ENCODE data around the gene DNAJA1.

Gene DNAJA1

DNA sequence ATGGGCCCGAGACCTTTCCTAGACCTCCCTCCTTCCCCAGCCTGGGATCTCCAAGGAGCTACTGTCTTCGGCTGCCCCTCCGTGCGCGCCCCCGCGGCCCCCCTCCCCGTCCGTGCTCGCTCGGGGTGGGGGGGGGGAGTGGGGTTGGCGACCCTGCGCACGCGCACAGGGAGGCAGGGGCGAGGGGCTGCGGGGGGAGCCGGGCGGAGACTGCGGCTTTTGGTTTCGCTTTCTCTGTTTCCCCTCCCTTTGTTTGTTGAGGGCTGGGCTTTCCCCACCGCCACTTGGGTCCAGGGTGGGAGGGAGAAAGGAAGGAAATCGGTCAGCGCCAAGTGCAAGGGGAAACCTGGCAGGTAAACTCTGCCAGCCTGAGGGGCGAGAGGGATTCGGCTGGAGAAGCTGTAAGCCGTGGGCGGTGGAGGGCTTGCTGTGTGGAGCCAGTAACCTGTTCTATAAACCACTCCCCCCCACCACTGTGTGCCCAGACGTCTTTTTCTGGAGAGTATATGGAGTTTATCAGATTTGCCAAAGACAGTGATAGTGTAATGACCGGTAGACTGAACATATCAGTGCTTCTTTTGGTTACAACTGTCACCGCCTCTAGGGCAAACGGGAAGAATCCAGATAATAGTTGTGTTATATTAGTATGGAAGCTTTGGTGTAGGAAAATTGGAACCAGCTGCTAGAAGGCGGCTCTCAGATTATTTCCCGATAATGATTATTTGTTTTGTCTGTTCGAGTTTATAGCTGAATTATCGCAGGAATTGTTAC, 684 bp downstream of the DNAJA1 start:
- peak; percentile 61 to 65 for DNase-seq (ENCODE audit: extremely low read depth in 1 of 2, low read depth in 1 of 2)

DNA sequence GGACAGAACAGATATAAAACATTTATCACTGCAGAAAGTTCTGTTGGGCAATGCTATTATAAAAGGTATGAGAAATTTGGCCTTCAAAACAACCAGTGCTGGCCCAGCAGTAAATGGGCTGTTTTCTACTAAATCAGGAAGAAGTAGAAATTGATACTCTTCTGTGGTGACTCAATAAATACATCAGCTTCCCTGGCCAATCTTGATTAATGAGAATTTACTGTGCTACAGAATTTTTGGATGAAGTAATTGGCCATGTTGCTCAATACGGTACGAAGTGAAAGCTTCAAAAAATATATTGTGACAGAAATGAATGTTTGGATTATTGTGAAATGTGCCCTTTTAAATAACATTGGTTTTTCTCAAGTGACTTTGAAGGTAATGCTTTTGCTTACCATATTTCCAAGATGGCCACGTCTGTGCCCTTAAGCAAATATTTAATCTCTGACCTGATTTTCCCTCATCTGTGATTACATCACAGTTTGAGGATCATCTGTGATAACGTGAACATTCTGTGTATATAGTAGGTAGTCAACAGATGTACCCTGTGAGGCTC, 4.2 kb downstream of the DNAJA1 start:
- no peak for DNase-seq (ENCODE audit: extremely low read depth in 1 of 2, low read depth in 1 of 2)

DNA sequence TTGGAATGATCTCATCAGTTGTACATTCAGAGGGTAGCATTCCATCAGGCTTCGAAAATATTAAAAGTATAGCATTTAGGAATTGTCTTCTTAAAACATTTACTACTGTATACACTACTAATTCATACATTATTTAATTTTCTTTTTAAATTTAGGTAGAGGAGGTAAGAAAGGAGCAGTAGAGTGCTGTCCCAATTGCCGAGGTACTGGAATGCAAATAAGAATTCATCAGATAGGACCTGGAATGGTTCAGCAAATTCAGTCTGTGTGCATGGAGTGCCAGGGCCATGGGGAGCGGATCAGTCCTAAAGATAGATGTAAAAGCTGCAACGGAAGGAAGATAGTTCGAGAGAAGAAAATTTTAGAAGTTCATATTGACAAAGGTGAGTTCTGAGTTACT, 5.2 kb downstream of the DNAJA1 start:
- no peak for DNase-seq (ENCODE audit: extremely low read depth in 1 of 2, low read depth in 1 of 2)

DNA sequence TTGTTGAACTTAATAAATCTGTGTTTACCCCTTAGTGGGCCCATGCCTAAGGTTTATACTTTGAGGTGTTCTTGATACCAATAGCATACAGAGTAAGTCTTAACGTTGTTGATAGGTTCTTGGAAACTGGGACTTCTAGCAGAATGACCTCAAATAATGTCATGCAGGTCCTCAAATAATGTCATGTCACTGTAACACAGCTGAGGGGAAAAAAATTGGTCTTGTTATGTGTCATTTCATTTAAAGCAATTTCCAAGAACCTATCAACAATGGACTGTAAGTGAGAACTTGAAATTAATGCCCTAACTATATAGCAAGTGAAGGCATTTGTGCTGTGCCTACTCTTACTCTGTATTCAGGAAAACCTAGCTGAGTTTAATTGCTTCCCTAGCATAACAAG, 7.2 kb downstream of the DNAJA1 start:
- no peak for DNase-seq (ENCODE audit: extremely low read depth in 1 of 2, low read depth in 1 of 2)

DNA sequence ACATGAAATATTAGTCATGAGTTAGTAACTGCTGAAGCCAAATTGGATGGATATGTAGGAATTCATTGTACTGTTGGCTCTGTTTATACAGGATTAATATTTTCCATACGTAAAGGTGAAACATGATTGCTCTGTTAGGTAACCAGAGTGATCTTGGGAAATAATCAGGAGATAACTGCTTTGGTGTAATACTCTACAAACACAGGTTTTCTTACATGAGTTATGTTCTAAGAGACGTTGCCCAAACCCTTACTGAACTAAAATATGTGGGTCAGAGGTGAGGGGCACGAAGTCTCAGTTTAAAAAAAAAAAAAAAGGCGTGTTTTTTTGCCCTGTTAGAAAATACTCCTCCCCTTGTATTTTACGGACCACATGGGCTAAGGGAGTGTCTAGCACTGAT, 7.8 kb downstream of the DNAJA1 start:
- no peak for DNase-seq (ENCODE audit: extremely low read depth in 1 of 2, low read depth in 1 of 2)

DNA sequence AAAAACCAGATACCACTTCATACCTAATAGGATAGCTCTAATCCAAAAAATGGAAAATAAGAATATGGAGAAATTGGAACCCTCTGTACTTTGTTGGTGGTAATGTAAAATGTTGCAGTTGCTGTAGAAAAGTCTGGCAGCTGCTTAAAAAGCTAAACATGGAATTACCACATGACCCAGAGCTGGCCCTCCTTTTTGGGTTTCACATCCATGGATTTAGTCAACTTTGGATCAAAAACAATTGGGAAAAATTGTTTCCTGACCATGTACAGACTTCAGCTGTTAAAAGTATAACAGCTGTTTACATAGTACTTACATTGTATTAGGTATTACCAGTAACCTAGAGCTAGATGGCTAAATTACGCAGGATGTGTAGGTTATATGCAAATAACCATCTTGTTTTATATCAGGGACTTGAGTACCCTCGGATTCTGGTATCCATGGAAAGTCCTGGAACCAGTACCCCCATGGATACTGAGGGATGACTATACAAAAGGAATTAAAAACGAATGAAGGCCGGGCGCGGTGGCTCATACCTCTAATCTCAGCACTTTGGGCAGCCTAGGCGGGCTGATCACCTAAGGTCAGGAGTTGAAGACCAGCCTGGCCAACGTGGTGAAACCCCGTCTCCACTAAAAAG, 15.8 kb downstream of the DNAJA1 start:
- no peak for DNase-seq (ENCODE audit: extremely low read depth in 1 of 2, low read depth in 1 of 2)

DNA sequence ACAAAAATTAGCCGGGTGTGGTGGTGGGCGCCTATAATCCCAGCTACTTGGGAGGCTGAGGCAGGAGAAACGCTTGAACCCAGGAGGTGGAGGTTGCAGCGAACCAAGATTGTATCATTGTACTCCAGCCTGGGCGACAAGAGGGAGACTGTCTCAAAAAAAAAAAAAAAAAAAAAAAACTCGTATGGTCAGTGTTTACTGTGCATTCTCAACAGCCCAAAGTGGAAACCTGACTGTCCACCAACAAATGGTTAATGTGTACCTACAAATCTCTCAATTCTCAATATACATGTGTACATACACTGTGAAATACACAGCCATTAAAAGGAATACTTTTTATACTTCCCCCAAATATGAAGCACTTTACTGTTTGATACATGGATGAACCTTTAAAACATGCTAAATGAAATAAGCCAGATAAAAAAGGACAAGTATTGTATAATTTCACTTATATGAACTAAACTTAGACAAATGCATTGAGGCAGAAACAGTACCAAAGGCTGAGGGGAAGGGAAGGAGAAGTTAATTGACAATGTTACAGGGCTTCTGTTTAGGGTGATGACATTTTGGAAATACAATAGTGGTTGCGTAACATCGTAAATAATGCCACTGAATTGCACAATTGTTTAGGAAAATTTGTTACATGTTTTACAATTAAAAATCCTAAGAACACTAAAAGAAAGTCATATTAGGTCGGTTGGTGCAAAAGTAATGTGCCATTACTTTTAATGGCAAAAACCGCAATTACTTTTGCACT, 16.5 kb downstream of the DNAJA1 start:
- no peak for DNase-seq (ENCODE audit: extremely low read depth in 1 of 2, low read depth in 1 of 2)

DNA sequence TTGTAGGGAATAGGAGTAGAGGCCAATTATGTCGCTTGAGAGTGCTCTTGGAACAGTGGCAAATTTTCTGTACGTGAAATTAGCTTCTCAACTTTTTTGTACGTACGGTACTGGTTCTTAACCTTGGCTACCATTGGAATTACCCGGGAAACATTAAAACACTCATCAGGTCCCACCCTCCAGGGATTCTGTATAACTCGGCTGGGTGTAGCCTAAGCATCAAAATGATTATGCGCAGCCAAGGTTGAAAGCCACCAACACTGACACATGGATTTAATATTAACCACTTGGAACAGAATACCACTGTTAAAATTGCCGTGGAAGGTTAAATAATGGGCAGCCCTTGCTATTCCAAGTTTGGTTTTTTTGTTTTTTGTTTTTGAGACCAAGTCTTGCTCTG, 17.4 kb downstream of the DNAJA1 start:
- DNase-seq (ENCODE audit: extremely low read depth in 1 of 2, low read depth in 1 of 2), result no peak

DNA sequence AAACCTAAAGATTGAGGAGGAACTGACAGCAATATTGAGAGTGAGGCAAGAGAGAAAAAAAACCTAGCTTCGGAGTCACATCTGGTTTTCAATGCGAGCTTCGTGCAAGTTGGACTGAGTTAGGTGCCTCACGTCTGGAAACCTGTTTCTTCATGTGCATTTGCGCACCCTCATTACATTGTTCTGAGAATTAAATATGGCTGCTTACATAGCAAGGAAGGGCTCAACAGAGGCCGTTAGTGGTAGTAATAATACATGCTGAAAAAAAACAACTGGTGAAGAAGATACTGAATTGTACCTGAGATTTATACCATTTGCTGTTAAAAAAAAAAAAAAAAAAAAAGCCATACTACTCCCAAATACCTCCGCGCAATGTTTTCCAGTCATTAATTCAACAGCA, 18.6 kb downstream of the DNAJA1 start:
- DNase-seq (ENCODE audit: extremely low read depth in 1 of 2, low read depth in 1 of 2), result no peak

DNA sequence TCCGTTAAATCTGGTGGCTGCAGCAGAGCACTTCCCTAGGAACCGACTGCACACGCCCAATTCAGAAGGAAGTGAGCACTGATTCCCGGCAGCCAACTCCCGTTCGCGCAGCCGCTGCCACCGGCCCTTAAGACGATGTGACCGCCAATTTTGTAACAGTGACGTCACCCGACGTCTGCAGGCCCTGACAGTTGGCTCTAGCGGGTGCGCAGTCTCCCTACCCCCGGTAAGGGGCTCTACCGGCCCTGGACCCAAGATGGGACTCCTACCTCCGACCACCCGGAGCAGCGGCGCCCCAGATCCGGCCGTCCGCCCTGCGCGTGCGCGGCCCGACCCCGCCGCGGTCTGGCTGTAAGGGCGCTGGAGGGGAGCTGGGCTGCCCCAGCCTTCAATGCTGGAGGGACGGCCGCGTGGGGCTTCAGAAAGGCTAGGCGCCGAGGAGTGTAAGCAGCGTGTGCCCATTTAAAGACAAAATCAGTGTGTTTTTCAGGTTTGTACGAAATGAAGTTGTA, 19.1 kb downstream of the DNAJA1 start:
- peak; percentile 30 to 52 for DNase-seq (ENCODE audit: extremely low read depth in 1 of 2, low read depth in 1 of 2)

DNA sequence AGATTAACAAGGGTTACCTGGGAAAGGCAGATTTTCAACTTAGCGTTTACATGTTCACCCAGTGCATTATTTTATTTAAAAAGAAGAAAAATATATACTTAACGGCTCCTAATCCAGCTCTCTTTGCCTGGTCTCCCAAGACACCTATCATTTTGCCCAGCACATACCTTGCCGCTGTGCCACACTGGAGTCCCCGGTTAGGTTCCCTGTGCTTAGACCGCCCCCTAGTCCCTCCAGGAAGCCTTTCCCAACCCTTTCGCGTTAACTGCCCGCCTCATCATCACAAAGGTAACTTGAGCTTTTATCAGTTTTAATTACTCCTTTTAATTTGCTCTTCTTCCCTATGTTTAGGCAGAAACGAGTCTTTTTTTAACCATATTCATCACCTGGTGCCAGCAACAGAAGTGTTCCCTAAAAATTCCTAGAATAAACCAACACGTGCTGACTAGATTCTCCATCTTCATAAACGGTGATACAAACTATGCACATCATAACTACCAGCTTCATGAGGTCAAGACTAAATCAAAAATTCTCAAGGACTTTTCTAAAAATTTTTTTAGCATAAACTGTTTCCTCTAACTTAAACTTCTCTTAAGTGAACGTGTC, 19.7 kb downstream of the DNAJA1 start:
- DNase-seq (ENCODE audit: extremely low read depth in 1 of 2, low read depth in 1 of 2), result no peak

DNA sequence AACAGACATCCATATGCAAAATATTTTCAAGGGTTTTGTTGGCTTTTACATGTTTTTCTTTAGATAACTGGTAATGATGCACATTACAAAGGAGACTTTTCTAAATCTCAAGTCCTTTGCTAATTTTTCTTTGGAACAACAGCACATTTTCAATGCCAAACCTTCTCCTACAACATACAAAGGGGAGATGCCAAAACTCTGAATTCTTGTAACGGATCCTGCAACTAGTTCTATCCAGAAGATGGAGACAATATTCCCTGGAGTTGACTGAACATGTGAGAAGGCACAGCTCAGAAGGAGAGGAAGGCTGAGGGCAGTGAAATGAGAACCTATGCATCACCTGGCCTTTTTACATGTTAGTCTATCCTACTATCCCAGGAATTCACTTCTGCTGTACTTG, 21.0 kb downstream of the DNAJA1 start:
- no peak for DNase-seq (ENCODE audit: extremely low read depth in 1 of 2, low read depth in 1 of 2)

DNA sequence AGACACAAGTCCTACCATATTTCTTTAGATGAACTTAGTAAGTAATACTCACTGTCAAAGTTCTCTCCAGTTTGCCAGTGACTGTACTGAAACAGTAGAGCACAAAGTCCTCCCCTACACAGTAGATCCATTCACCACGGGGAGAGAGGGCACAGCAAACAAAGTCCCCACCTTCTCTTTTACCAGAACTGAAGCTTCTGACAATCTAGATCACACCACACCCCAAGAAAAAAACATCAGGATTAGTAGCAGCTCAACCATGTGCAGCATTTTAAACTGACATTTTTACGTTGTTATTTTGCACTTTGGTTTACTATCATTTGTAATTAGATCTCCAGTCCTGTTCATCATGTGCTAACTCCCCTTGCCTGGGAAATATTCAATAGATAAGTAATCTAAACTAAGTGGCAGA, 23.0 kb downstream of the DNAJA1 start:
- DNase-seq (ENCODE audit: extremely low read depth in 1 of 2, low read depth in 1 of 2), result no peak

DNA sequence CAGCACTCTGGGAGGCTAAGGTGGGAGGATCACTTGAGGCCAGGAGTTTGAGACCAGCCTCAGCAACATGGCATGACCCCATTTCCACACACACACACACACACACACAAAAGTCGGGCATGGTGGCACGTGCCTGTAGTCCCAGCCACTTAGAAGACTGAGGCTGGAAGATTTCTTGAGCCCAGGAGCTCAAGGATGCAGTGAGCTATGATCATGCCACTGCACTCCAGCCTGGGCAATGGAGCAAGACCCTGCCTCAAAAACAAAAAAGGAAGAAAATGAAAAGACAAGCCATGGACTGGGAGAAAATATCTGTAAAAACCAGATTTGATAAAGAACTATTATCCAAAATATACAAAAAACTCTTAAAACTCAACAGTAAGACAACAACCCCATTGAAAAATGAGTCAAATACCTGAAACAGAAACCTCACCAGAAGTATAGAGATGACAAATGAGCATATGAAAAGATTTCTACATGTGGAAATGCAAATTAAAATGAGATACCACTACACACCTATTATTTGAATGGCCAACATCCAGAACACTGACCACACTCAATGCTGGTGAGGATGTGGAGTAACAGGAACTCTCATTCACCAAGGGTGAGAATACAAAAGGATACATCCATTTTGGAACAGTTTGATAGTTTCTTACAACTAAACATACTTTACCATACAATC, 24.7 kb downstream of the DNAJA1 start:
- DNase-seq (ENCODE audit: extremely low read depth in 1 of 2, low read depth in 1 of 2), result no peak

DNA sequence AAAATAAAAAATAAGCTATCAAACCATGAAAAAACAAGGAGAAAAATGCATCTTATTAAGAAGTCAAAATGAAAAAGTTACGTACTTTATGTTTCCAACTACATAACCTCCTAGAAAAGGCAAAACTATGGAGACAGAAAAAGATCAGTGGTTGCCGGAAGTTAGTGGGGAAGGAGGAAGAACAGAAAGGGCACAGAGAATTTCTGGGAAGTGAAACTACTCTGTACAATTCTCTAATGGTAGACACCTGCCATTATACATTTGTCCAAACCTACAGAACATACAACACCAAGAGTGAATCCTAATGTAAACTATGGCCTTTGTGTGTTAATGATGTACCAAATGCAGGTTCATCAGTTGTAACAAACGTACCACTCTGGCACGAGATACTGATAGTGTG, 26.1 kb downstream of the DNAJA1 start:
- DNase-seq (ENCODE audit: extremely low read depth in 1 of 2, low read depth in 1 of 2), result no peak

DNA sequence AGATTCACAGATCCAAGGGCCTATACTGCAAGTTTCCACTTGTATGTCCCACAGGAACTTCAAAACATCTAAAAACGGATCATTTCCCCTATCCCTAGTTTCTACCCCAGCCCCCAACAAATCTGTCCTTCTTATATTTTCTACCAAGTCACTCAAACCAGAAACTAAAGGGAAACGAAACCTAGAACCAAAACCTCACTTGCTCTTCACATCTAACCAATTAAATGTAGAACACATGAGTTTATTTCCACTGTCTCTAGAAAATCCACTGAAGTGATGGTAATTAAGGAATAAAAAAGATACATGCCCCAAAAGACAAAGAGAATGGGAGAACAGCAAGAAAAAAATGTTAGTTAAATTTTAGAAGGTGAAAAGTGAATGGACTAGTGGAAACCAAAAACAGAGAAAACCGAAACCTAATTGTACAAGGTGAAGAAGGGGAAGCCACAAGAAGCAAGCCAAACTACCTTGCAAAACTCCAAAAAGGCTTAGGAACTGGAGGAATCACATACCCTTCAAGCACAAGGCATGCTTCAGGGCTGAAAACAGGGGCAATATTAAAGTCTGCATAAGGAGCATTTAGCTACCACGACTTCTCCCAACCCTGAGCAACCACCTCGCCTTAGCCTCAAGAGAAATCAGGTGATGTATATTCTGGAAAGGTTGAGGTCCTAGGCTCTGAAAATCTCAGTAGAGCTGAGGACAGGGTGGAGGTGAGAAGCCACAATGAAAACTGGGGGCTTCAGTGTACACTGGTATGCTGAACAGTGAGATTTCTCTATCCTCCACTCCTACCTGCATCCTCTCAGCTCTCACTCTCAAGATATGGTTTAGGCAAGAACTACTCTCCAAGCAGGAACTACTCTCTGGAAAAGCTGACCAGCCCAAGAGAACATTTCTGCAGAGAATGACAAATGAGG, 40.3 kb downstream of the DNAJA1 start:
- DNase-seq (ENCODE audit: extremely low read depth in 1 of 2, low read depth in 1 of 2), result no peak

DNA sequence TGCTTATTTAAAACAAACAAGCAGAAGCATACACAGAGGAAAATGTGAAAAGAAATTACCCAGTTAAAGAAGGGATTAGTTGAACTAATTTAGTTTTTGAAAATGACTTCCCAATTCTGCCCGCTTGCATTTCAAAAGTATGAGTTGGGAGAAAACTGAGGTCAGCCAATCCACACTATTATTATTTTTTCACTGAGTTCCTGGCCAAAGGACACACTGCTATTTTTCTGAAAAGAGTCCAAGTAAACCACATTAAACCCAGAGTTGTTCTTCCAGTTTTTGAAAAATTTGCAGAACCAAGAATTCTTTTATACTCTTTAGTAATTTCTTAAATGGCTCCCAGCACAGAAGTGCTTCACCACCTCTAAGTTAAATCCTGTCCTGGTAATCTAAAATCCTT, 43.9 kb downstream of the DNAJA1 start:
- DNase-seq (ENCODE audit: extremely low read depth in 1 of 2, low read depth in 1 of 2), result no peak

DNA sequence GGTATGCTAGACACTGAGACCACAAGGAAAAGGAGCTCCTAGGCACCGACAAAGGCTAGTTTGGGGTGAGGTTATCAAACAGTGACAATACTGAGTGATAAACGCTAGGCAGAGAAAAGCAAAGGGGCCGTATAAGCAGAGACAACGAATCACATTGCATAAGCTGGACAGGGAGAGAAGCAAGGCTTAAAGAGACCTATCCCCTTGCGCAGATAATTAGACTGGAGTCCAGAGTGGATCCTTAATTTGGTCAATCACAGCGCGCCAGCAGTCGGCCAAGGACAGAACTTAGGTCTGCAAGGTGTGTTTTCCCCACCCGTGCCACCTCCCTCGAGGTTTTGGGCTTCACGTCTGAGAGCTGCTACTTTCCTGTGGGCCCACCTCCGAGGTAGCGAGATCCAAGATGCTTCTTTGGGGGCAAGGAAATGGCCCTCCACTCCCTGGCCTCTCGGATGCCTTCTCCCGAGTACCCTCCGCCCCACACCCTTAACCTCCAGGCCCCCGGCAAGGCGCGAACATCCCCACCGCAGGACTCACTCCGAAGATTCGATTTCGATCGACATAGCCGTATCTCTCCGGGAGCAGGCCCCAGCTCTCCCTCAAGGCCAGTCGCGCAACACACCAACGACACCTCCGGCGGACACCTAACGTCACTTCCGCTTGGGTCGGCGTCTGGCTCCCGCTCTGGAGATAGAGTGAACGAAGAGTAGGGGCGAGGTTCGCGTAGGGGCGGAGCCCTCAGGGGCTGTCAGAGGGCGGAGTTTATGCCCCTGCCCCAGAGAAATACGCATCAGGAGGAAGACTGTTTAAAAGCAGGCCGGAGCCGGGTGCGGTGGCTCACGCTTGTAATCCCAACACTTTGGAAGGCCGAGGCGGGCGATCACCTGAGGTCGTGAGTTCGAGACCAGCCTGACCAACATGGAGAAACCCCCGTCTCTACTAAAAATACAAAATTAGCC, 51.3 kb downstream of the DNAJA1 start, which contains the start of gene SMU1:
Gene SMU1, minus strand, starts transcription at position 629 of the 959 bp plus-strand sequence. Its CDS starts 66 bp downstream, at position 563.
- DNase-seq (ENCODE audit: extremely low read depth in 1 of 2, low read depth in 1 of 2), result peak; percentile 86 to 94
